SK-N-MC (cell line): ENCODE measurements around the gene RBM25.
"Not testable (repeated sequence)": the region's sequence is repeated elsewhere in the genome, so short reads cannot be mapped to it uniquely, and the experiment has no call there.

ENCODE experiments used
- DNase-seq: peaks from one replicate; pipeline ENCODE4 v3.0.0-alpha.2; 2011; ENCODE audit warnings: low read depth, low spot score
- H3K27ac ChIP-seq: fragments of 200-600 bp; sonication (generic); 2 replicates; pipeline ENCODE4 v1.5.1; 2016; ENCODE audit warnings: mixed run types
- H3K36me3 ChIP-seq: fragments of 200-600 bp; sonication (generic); 2 replicates; pipeline ENCODE4 v1.6.1; 2017; ENCODE audit warnings: antibody characterized with exemption, low read length, mixed read lengths; ENCODE audit not compliant: insufficient read depth
- H3K4me3 ChIP-seq: fragments of 200-600 bp; sonication (generic); 2 replicates; pipeline ENCODE4 v1.5.1; 2016
- H3K9ac ChIP-seq: fragments of 200-600 bp; sonication (generic); 2 replicates; pipeline ENCODE4 v1.8.0; 2017; ENCODE audit warnings: mixed run types, mixed read lengths; ENCODE audit not compliant: insufficient read length
- H3K9me3 ChIP-seq: fragments of 200-600 bp; sonication (generic); 2 replicates; pipeline ENCODE4 v1.6.1; 2017; ENCODE audit warnings: low read depth, mild to moderate bottlenecking, antibody characterized with exemption, low read length, moderate library complexity, mixed read lengths
- EZH2 ChIP-seq: fragments of 200-600 bp; sonication (generic); IDR thresholded peaks from one replicate; pipeline ENCODE4 v1.6.1; 2017; ENCODE audit warnings: antibody characterized with exemption
- FOXP2 ChIP-seq: optimal IDR thresholded peaks from 2 replicates; pipeline ENCODE3; 2011; ENCODE audit warnings: mild to moderate bottlenecking, moderate library complexity; ENCODE audit not compliant: insufficient read depth; ENCODE audit errors: extremely low read length, control extremely low read depth
- POLR2AphosphoS5 ChIP-seq: IDR thresholded peaks from 2 replicates; pipeline ENCODE4 v1.6.1; 2012; ENCODE audit warnings: mild to moderate bottlenecking, low read depth, low read length, borderline replicate concordance

RBM25 gene

DNA sequence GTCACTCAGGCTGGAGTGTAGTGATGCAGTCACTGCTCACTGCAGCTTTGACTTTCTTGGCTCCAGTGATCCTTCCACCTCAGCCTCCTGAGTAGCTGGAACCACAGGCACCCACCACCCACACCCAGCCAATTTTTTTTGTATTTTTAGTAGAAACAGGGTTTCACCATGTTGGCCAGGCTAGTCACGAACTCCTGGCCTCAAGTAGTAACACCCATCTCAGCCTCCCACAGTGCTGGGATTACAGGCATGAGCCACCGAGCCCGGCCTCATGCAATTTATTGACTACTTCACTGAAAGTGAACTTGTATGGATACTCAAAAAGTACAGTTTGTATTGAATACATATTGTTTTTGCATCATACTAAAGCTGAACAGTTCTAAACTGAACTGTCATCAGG is 87.0 kb downstream of the RBM25 start:
- Histone ChIP-seq H3K36me3 (peaks cover 9% of the 10 kb centered on the region; the same call in 1 of the 2 replicates), H3K9ac (no peak overlapping the region), H3K9me3 (no peaks in the 10 kb centered on the region), H3K27ac (no peak overlapping the region), H3K4me3 (no peak overlapping the region)
- no peak for TF ChIP-seq EZH2
- TF ChIP-seq POLR2AphosphoS5 = no peak
- DNase-seq = no peak

DNA sequence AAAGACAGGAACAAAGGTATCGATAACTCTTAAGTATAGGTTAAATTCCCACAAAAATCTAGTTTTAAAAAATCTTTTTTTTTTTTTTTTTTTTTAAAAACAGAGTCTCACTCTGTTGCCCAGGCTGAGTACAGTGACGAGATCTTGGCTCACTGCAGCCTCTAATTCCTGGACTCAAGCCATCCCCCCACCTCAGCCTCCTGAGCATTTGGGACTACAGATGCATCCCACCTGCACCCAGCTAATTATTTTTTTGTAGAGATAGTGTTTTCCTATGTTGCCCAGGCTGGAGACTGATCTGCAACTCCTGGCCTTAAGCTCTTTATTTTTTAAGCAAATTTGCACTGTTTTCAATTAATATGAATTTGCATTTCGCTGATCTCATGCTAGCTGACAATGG is 87.8 kb downstream of the RBM25 start:
- Histone ChIP-seq H3K36me3 (peaks cover 9% of the 10 kb centered on the region; the same call in 1 of the 2 replicates), H3K9ac (no peak overlapping the region), H3K4me3 (no peak overlapping the region), H3K27ac (no peak overlapping the region), H3K9me3 (no peaks in the 10 kb centered on the region)
- TF ChIP-seq EZH2 (no peak), FOXP2 (no peak), POLR2AphosphoS5 (no peak)
- DNase-seq = no peak

DNA sequence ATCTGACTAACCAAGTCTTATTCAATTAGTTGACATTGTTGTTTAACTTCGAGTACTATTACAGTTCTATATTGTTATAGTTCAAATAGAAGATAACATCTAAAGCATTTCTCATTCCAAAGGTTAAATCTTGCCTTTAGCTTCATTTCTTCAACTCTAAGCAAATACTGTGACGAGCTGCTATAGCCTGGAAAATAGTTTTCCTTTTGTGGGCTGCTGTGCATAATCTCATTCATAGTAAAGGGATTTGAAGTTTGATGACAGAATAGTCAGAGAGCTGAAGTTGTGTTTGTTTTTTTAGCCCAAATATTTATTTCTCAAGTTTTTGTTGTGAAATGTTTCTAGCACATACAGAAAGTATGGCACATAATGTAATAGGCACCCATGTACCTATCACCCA is 91.4 kb downstream of the RBM25 start:
- H3K9me3 ChIP-seq = no peaks in the 10 kb centered on the region
- no peak for TF ChIP-seq FOXP2
- H3K9ac ChIP-seq = no peak overlapping the region
- no peak for DNase-seq
- peaks cover 12% of the 10 kb centered on the region; the same call in 1 of the 2 replicates for H3K36me3 ChIP-seq
- H3K4me3 ChIP-seq = no peak overlapping the region
- H3K27ac ChIP-seq = no peak overlapping the region

DNA sequence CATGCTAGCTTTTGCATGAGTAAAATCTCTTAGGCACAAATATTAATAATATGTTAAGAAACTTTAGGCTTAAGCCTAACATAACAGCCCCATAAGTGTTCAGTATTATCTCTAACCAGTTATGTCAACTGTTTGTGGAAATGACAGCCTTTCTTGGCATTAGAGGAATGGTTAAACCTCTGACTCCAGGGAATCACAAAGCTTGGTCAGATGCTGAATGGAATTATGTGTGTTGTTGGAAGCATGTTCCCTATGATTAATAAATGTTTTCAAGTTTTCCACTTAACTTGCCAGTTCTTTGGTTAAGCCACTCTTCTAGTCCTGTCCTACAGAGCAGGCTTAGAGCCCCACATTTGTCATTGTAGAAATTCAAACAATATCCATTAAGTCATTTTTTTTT is 94.9 kb downstream of the RBM25 start:
- TF ChIP-seq FOXP2 (no peak), POLR2AphosphoS5 (no peak), EZH2 (no peak)
- H3K9me3 ChIP-seq = no peaks in the 10 kb centered on the region

DNA sequence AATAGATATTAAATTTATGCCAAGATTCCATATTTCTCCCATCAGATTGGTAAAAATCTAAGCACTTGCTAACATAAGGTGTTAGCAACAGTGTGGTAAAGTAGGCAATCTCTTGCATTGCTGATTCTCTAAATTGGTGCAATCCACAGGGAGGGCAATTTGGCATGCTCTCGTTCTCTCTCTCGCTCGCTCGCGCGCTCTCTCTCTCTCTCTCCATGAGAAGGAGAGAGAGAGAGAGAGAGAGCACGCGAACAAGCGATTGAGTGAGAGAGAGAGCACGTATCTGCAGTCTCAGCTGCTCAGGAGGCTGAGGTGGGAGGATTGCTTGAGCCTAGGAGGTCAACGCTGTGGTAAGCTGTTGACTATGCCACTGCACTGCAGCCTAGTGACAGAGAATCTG is 103.9 kb downstream of the RBM25 start:
- Histone ChIP-seq H3K9ac (no peak overlapping the region), H3K9me3 (no peaks in the 10 kb centered on the region), H3K36me3 (peaks cover 8% of the 10 kb centered on the region; the same call in 1 of the 2 replicates), H3K27ac (no peak overlapping the region), H3K4me3 (no peak overlapping the region)
- TF ChIP-seq POLR2AphosphoS5 (no peak), FOXP2 (no peak), EZH2 (no peak)
- DNase-seq = no peak

More for the DNA sequence above, 94.9 kb downstream of the RBM25 start:
- no peak overlapping the region for H3K27ac ChIP-seq
- H3K36me3 ChIP-seq = peaks cover 12% of the 10 kb centered on the region; the same call in 1 of the 2 replicates
- DNase-seq = no peak
- H3K9ac ChIP-seq = no peak overlapping the region
- H3K4me3 ChIP-seq = no peak overlapping the region

DNA sequence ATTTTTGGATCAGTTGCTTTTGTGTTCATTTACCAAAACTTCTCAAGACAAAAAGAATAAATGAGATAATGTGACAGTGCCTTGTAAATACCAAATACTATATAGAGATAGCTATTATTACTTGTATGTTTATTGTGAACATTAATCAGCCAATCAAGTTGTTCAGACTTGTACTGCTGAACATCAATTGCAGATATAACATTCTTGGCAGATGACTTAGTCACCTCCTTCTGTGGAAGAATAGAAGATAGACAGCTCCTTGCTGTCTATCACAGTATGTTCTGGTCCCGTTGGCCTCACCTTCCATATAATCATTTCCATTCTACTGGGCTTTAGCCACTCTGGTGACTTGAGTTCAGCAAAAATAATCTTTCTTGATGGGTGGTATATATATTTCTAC is 108.1 kb downstream of the RBM25 start:
- no peak for DNase-seq
- Histone ChIP-seq H3K4me3 (no peak overlapping the region), H3K9me3 (no peaks in the 10 kb centered on the region), H3K9ac (no peak overlapping the region), H3K27ac (no peak overlapping the region), H3K36me3 (peaks cover 11% of the 10 kb centered on the region; the same call in 1 of the 2 replicates)
- TF ChIP-seq FOXP2 (no peak), POLR2AphosphoS5 (no peak), EZH2 (no peak)

DNA sequence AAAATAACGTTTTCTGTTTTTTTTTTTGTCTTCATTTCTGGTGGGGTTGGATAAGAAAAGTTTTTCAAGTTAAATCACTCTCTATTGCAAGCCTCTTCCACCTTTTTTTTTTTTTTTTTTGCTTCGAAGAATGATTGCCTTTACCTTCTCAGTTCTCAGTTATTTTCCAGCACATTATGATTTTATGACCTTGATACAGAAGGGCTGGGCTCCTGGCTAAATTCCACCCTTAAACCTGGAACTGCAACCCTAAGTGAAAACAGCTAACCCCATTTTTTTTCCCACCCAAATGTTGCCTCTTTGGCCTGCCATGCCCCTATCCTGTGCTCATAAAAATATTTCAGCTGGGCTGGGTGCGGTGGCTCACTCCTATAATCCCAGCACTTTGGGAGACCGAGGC is 109.4 kb downstream of the RBM25 start:
- Histone ChIP-seq H3K9ac (no peak overlapping the region), H3K27ac (no peak overlapping the region), H3K9me3 (no peaks in the 10 kb centered on the region), H3K4me3 (no peak overlapping the region), H3K36me3 (peaks cover 16% of the 10 kb centered on the region; the same call in 1 of the 2 replicates)
- TF ChIP-seq EZH2 (no peak), POLR2AphosphoS5 (no peak), FOXP2 (no peak)
- DNase-seq = no peak

DNA sequence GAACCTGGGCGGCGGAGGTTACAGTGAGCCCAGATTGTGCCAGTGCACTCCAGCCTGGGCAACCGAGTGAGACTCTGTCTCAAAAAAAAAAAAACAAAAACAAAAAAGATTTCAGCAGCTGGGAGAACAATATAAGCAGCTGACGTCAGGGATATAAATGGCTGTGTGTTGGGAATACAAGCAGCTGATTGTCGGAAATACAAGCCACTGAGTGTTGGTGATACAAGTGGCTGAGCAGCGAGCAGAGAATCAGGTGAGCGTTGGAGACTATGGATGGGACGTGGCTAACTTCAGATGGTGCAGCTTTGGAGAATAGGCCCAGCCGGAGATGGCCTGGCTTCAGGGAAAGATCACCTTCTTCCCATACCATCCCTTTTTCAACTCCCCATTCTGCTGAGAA is 109.9 kb downstream of the RBM25 start:
- DNase-seq = no peak
- no peaks in the 10 kb centered on the region for H3K9me3 ChIP-seq
- H3K9ac ChIP-seq = no peak overlapping the region
- TF ChIP-seq FOXP2 (no peak), POLR2AphosphoS5 (no peak), EZH2 (no peak)
- H3K4me3 ChIP-seq = no peak overlapping the region
- H3K36me3 ChIP-seq = peaks cover 21% of the 10 kb centered on the region
- H3K27ac ChIP-seq = no peak overlapping the region

DNA sequence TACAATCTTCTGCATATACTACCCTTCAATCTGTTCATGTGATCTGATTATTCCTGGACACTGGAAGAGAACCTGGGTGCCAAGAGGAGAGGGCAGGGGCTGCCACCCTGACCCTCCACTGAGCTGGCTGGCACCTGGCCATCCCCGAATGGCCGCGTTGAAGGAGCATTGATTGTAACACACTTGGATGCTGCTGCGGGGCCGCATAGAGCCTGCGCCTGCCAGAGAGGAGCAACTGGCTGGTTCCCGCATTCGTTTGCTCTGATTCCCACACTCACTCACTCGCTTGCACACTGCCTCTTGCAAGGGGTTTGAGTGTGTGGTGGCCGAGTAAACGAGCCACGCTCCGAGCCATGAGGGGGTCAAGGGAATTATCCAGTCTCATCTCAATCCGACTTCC is 110.4 kb downstream of the RBM25 start:
- Histone ChIP-seq H3K9me3 (no peaks in the 10 kb centered on the region), H3K36me3 (peaks cover 25% of the 10 kb centered on the region)

DNA sequence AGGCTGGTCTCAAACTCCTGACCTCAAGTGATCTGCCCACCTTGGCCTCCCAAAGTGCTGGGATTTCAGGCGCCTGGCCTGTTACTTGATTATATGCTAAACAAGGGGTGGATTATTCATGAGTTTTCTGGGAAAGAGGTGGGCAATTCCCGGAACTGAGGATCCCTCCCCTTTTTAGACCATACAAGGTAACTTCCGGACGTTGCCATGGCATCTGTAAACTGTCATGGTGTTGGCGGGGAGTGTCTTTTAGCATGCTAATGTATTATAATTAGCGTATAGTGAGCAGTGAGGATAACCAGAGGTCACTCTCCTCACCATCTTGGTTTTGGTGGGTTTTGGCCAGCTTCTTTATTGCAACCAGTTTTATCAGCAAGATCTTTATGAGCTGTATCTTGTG is 111.5 kb downstream of the RBM25 start:
- H3K4me3 ChIP-seq, H3K9me3 ChIP-seq, H3K27ac ChIP-seq, H3K9ac ChIP-seq, DNase-seq: not testable (repeated sequence)
- H3K36me3 ChIP-seq = peaks cover 36% of the 10 kb centered on the region

More for the DNA sequence above, 110.4 kb downstream of the RBM25 start:
- Histone ChIP-seq H3K27ac (no peak overlapping the region), H3K4me3 (no peak overlapping the region), H3K9ac (no peak overlapping the region)
- DNase-seq = no peak
- TF ChIP-seq POLR2AphosphoS5 (no peak), EZH2 (no peak), FOXP2 (no peak)
